ENCODE measurements around the gene TMEM179. TPM values are rescaled to one million over a fixed set of nuclear protein-coding genes. Genes with fewer than 3 reads are reported as not detected.

TMEM179 gene
- total and polyA plus RNA-seq, 10 of the 15 experiments (the other 5 are each of a cell fraction or from before 2014, with no cell fraction given) = not detected

- TF ChIP-seq ZBTB4 (CRISPR knock-in tag; IDR thresholded peaks at IDR 0.05) (no peak), GATAD2B (conservative IDR thresholded peaks at IDR 0.05; ENCODE audit: low read depth) (no peak)
Observed at GRCh38 chr14:104633276-104634137, 28.9 kb upstream of the TMEM179 start (continued).

GRCh38 chr14:104632781-104633180, 28.2 kb upstream of the TMEM179 start:
- intact Hi-C loops (cut with micrococcal nuclease; ENCODE audit: unreplicated experiment) (no loop called here), in situ Hi-C loops (cut with MboI) (no loop called here)
- FAIRE-seq (no peak), DNase-seq (ENCODE audit: low read depth, low spot score) (no peak), ATAC-seq (no peak)
- no peak overlapping the region for H3K9ac ChIP-seq (ENCODE audit: control insufficient read depth, insufficient read depth, low read length)
- RAD21 ChIA-PET (ENCODE audit: unreplicated experiment) = no interaction called here
- CTCF ChIA-PET = no interaction called here
- H2AFZ ChIP-seq (ENCODE audit: control insufficient read depth, low read depth, low read length) = no peak overlapping the region
- SMC1A ChIA-PET (ENCODE audit: uncharacterized antibody, unreplicated experiment) = no interaction called here
- BruUV-seq (replicated peaks) = no TSS peak
- no peaks in the 10 kb centered on the region for H3K4me1 ChIP-seq (ENCODE audit: control insufficient read depth, insufficient read depth, low read length)
- POLR2A ChIA-PET = no interaction called here
- 77% methylated on average over 9 of the region's 9 CpGs for WGBS (ENCODE audit: insufficient coverage, insufficient replicate concordance, low lambda C conversion rate, missing lambda C conversion rate)
- no peak overlapping the region for H3K4me2 ChIP-seq (ENCODE audit: control insufficient read depth, insufficient read depth)
- no peaks in the 10 kb centered on the region for H4K20me1 ChIP-seq (ENCODE audit: control insufficient read depth, insufficient read depth)
- no peaks in the 10 kb centered on the region for H3K36me3 ChIP-seq (ENCODE audit: control insufficient read depth in 2 of 2, insufficient read depth in 2 of 2, low read length in 1 of 2)
- H3K4me3 ChIP-seq = no peak overlapping the region
- H3K79me2 ChIP-seq (ENCODE audit: control insufficient read depth, insufficient read depth, low read length) = no peaks in the 10 kb centered on the region
- peaks cover 2% of the 10 kb centered on the region; the same call in 2 of the 3 replicates for H3K9me3 ChIP-seq (replicated peaks; ENCODE audit: control insufficient read depth, insufficient read depth, low read length)
- H3K27ac ChIP-seq (ENCODE audit: control insufficient read depth, insufficient read depth) = no peak overlapping the region
- no peaks in the 10 kb centered on the region for H3K27me3 ChIP-seq (replicated peaks in 1 of 2; ENCODE audit: control insufficient read depth in 2 of 2, insufficient read depth in 2 of 2, low read length in 1 of 2)
- TF ChIP-seq TCF3 (IDR thresholded peaks at IDR 0.05; ENCODE audit: borderline replicate concordance, insufficient read depth, low read depth, low read length) (no peak), MEF2A (IDR thresholded peaks at IDR 0.05; ENCODE audit: insufficient read depth, low read depth, low read length) (no peak), IRF5 (IDR thresholded peaks at IDR 0.05; ENCODE audit: borderline replicate concordance) (no peak), E2F4 (IDR thresholded peaks at IDR 0.05; ENCODE audit: low read depth, low read length) (no peak), CBX5 (IDR thresholded peaks at IDR 0.05; ENCODE audit: low read depth) (no peak), IRF4 (IDR thresholded peaks at IDR 0.05; ENCODE audit: low read depth, low read length) (no peak), PAX5 (IDR thresholded peaks at IDR 0.05; ENCODE audit: borderline replicate concordance, low read depth, low read length) (no peak), USF1 (IDR thresholded peaks at IDR 0.05; ENCODE audit: borderline replicate concordance, extremely low read length, insufficient read depth, low read depth, low read length) (no peak), SKIL (IDR thresholded peaks at IDR 0.05; ENCODE audit: low read depth, poor library complexity, severe bottlenecking) (no peak)
